GM21576 (cell line): ENCODE measurements around the gene RPL27.
A peak's percentile ranks its signal among the peaks of the same experiment; 100 is the strongest.
"Not testable (repeated sequence)": the region's sequence is repeated elsewhere in the genome, so short reads cannot be mapped to it uniquely, and the experiment has no call there.

Experiments used
- ATAC-seq: cut with Tn5 transposase; IDR thresholded peaks from one replicate; pipeline ENCODE4 v1.9.1; 2021; ENCODE audit warnings: mild to moderate bottlenecking, moderate library complexity; ENCODE audit not compliant: unreplicated experiment

The RPL27 gene

GRCh38 chr17:42997984-42998938, at the start of gene RPL27:
RPL27 (plus strand) TSS chr17:42998419; CDS start chr17:42998751, 332 bp downstream.
- peak; percentile 89 for ATAC-seq

GRCh38 chr17:42950044-42950783, 48.0 kb upstream of the RPL27 start:
- no peak for ATAC-seq

GRCh38 chr17:42953669-42954068, 44.5 kb upstream of the RPL27 start:
- ATAC-seq: no peak

- peak; percentile 78 for ATAC-seq
Observed at GRCh38 chr17:42964161-42964932, 33.9 kb upstream of the RPL27 start, which contains the start of gene AARSD1. AARSD1 (minus strand) TSS chr17:42964454; CDS start chr17:42964440, 14 bp downstream.

GRCh38 chr17:42967925-42968324, 30.3 kb upstream of the RPL27 start:
- no peak for ATAC-seq

GRCh38 chr17:42969001-42969581, 29.1 kb upstream of the RPL27 start:
- no peak for ATAC-seq

- ATAC-seq: no peak
Observed at GRCh38 chr17:42971589-42971988, 26.6 kb upstream of the RPL27 start.

GRCh38 chr17:42973323-42973722, 24.9 kb upstream of the RPL27 start:
- not testable (repeated sequence) for ATAC-seq

- no peak for ATAC-seq
Observed at GRCh38 chr17:42975265-42975664, 23.0 kb upstream of the RPL27 start.

GRCh38 chr17:42975701-42976100, 22.5 kb upstream of the RPL27 start:
- ATAC-seq: not testable (repeated sequence)

GRCh38 chr17:42979511-42980273, 18.5 kb upstream of the RPL27 start, which contains the start of gene PTGES3L:
PTGES3L (minus strand) TSS chr17:42980080; CDS start chr17:42980053, 27 bp downstream.
- ATAC-seq: no peak

GRCh38 chr17:42980274-42980765, 17.9 kb upstream of the RPL27 start, which contains the start of gene RUNDC1:
RUNDC1 (plus strand) TSS chr17:42980565; CDS start chr17:42980577, 12 bp downstream.
- peak; percentile 64 for ATAC-seq

GRCh38 chr17:42980766-42981397, 17.3 kb upstream of the RPL27 start:
- ATAC-seq: peak; percentile 39

- no peak for ATAC-seq
Observed at GRCh38 chr17:42982266-42982665, 16.0 kb upstream of the RPL27 start.

GRCh38 chr17:42985225-42985624, 13.0 kb upstream of the RPL27 start:
- ATAC-seq: peak; percentile 52

- no peak for ATAC-seq
Observed at GRCh38 chr17:42989141-42989540, 9.1 kb upstream of the RPL27 start.

GRCh38 chr17:42989726-42990652, 8.2 kb upstream of the RPL27 start:
- no peak for ATAC-seq

- no peak for ATAC-seq
Observed at GRCh38 chr17:42991471-42991870, 6.7 kb upstream of the RPL27 start.
